IMR-90 (cell line): Measurements from ENCODE around the gene SEPHS1. TPM values are rescaled to one million over a fixed set of nuclear protein-coding genes. Genes with fewer than 3 reads are reported as not detected.
A peak's percentile ranks its signal among the peaks of the same experiment; 100 is the strongest.

Experiments used
- ATAC-seq: fragments of 200-7000 bp; cut with Tn5 transposase; 2 replicates; pipeline ENCODE4 v1.9.1; 2020; ENCODE audit warnings: low read depth, mild to moderate bottlenecking, moderate library complexity
- BruUV-seq: library from RNA; stranded (reverse); fragments of 400-500 nt; replicated peaks from 2 replicates; lab custom pipeline; 2021; lab: Mats Ljungman, UMichigan
- CTCF ChIA-PET: fragments of 300-600 bp; formaldehyde crosslinking; extraction: SDS; loops from one replicate; lab custom pipeline; 2021; ENCODE audit warnings: antibody characterized with exemption; lab: Yijun Ruan, JAX
- POLR2A ChIA-PET: fragments of 300-600 bp; sonication (Branson Sonifier 250); formaldehyde crosslinking; loops from one replicate; lab custom pipeline; 2022; ENCODE audit warnings: antibody characterized with exemption; ENCODE audit not compliant: unreplicated experiment; lab: Charles Lee
- DNase-seq: peaks from one replicate; pipeline ENCODE4 v3.0.0; 2013
- H2AFZ ChIP-seq: replicated peaks from 2 replicates; pipeline ENCODE3; 2013; ENCODE audit warnings: low read length, mild to moderate bottlenecking; ENCODE audit not compliant: poor library complexity
- H2AK5ac ChIP-seq: 2 replicates; pipeline ENCODE4 v1.6.1; 2013; ENCODE audit warnings: low read depth, low read length, inconsistent platforms
- H2AK9ac ChIP-seq: replicated peaks from 2 replicates; pipeline ENCODE3; 2013; ENCODE audit warnings: mild to moderate bottlenecking, low read depth, low read length, moderate library complexity; ENCODE audit not compliant: poor library complexity
- H2BK120ac ChIP-seq: 2 replicates; pipeline ENCODE4 v1.6.1; 2013; ENCODE audit warnings: low read depth, low read length, inconsistent platforms
- H2BK15ac ChIP-seq: 3 replicates; pipeline ENCODE4 v1.6.1; 2013; ENCODE audit warnings: low read depth, low read length, inconsistent platforms
- H2BK20ac ChIP-seq: 2 replicates; pipeline ENCODE4 v1.6.1; 2013; ENCODE audit warnings: low read depth, mild to moderate bottlenecking, inconsistent platforms, low read length, moderate library complexity
- H2BK5ac ChIP-seq: 2 replicates; pipeline ENCODE4 v1.6.1; 2013; ENCODE audit warnings: mild to moderate bottlenecking, low read depth, low read length, inconsistent platforms; ENCODE audit not compliant: poor library complexity, severe bottlenecking
- H3K14ac ChIP-seq: replicated peaks from 2 replicates; pipeline ENCODE4 v1.6.1; 2013; ENCODE audit warnings: low read depth, low read length, inconsistent platforms
- H3K18ac ChIP-seq: 2 replicates; pipeline ENCODE4 v1.6.1; 2013; ENCODE audit warnings: low read depth, low read length, control low read depth
- H3K23ac ChIP-seq: 2 replicates; pipeline ENCODE4 v1.6.1; 2013; ENCODE audit warnings: low read depth, low read length, inconsistent platforms
- H3K27ac ChIP-seq: 2 replicates; pipeline ENCODE4 v1.5.1; 2013; ENCODE audit warnings: mild to moderate bottlenecking, control low read depth, low read length; ENCODE audit not compliant: insufficient read depth
- H3K27me3 ChIP-seq: 2 replicates; pipeline ENCODE4 v1.6.1; 2013; ENCODE audit warnings: low read length; ENCODE audit not compliant: control insufficient read depth, insufficient read depth
- H3K36me3 ChIP-seq: 2 replicates; pipeline ENCODE4 v1.6.1; 2013; ENCODE audit warnings: low read length, mixed read lengths; ENCODE audit not compliant: control insufficient read depth, insufficient read depth
- H3K4ac ChIP-seq: 2 replicates; pipeline ENCODE4 v1.6.1; 2013; ENCODE audit warnings: low read depth, low read length, inconsistent platforms
- H3K4me1 ChIP-seq: 2 replicates; pipeline ENCODE4 v1.6.1; 2013; ENCODE audit warnings: low read length, mixed read lengths; ENCODE audit not compliant: control insufficient read depth, insufficient read depth
- H3K4me2 ChIP-seq: 2 replicates; pipeline ENCODE4 v1.6.1; 2013; ENCODE audit warnings: low read depth, mild to moderate bottlenecking, control low read depth, low read length, moderate library complexity
- H3K4me3 ChIP-seq: 2 replicates; pipeline ENCODE4 v1.5.1; 2013; ENCODE audit warnings: low read depth, mild to moderate bottlenecking, control low read depth, low read length, moderate library complexity; ENCODE audit not compliant: insufficient read depth
- H3K56ac ChIP-seq: 2 replicates; pipeline ENCODE4 v1.6.1; 2013; ENCODE audit warnings: low read length, inconsistent platforms; ENCODE audit not compliant: insufficient read depth; ENCODE audit errors: extremely low read depth
- H3K79me1 ChIP-seq, 2 experiments: 2 replicates each; pipeline ENCODE4 v1.6.1; 2013; ENCODE audit warnings: low read length in 2 of 2, inconsistent platforms in 1 of 2, low read depth in 1 of 2
- H3K9ac ChIP-seq: 2 replicates; pipeline ENCODE4 v1.6.1; 2013; ENCODE audit warnings: low read depth, low read length, control low read depth
- H3K9me1 ChIP-seq: 2 replicates; pipeline ENCODE4 v1.6.1; 2013; ENCODE audit warnings: low read length, inconsistent platforms; ENCODE audit not compliant: insufficient read depth
- H3K9me3 ChIP-seq: 2 replicates; pipeline ENCODE4 v1.6.1; 2013; ENCODE audit warnings: low read length; ENCODE audit not compliant: control insufficient read depth, insufficient read depth
- H4K20me1 ChIP-seq: 2 replicates; pipeline ENCODE4 v1.6.1; 2013; ENCODE audit warnings: low read length, inconsistent platforms; ENCODE audit not compliant: insufficient read depth
- H4K5ac ChIP-seq: 2 replicates; pipeline ENCODE4 v1.6.1; 2013; ENCODE audit warnings: mild to moderate bottlenecking, low read depth, low read length, control low read depth
- H4K8ac ChIP-seq, 2 experiments: 2 replicates each; pipeline ENCODE4 v1.6.1; 2013; ENCODE audit warnings: low read depth in 2 of 2, low read length in 2 of 2, control low read depth in 1 of 2, inconsistent platforms in 1 of 2
- H4K91ac ChIP-seq: 2 replicates; pipeline ENCODE4 v1.6.1; 2013; ENCODE audit warnings: low read depth, low read length, inconsistent platforms; ENCODE audit not compliant: insufficient read depth
- CHD1 ChIP-seq: IDR thresholded peaks from 2 replicates; pipeline ENCODE4 v1.6.1; 2012; ENCODE audit warnings: low read depth, low read length, improper control_type of control experiment
- RAD21 ChIP-seq: IDR thresholded peaks from 2 replicates; pipeline ENCODE4 v1.6.1; 2012; ENCODE audit warnings: low read length, improper control_type of control experiment
- SMC3 ChIP-seq: fragments of 150-350 bp; IDR thresholded peaks from 2 replicates; pipeline ENCODE4 v1.6.1; 2016; ENCODE audit warnings: low read depth, mild to moderate bottlenecking, antibody characterized with exemption, low read length, moderate library complexity
- WGBS, 2 experiments: methylation state at CpG; one replicate each; pipeline versions ENCODE4 v1.1.5 to v1.1.7; 2013; ENCODE audit warnings: missing lambda C conversion rate in 2 of 2; ENCODE audit not compliant: insufficient read length in 1 of 2; ENCODE audit errors: extremely low coverage in 2 of 2; 5-methylcytosine and 5-hydroxymethylcytosine counted together
- dilution Hi-C: fragments of 300-500 bp; cut with HindIII; formaldehyde crosslinking; loops from one replicate; pipeline ENCODE4 v1.14.3; 2018; ENCODE audit warnings: low sequenced_read_pairs; ENCODE audit not compliant: unreplicated experiment
- in situ Hi-C: fragments of 300-500 bp; cut with MboI; formaldehyde crosslinking; loops from 3 replicates; pipeline ENCODE4 v1.14.3; 2019; ENCODE audit warnings: low sequenced_read_pairs, inconsistent platforms, mixed read lengths
- intact Hi-C: fragments of 100-400 bp; cut with micrococcal nuclease; formaldehyde crosslinking; loops from 2 replicates; pipeline ENCODE4 v1.10.0; 2022
- polyA plus RNA-seq, 3 experiments: library from polyadenylated mRNA; depleted of rRNA; stranded (reverse); fragments of >200 nt; gene quantifications; 2 replicates each; pipeline ENCODE4 v1.2.3, GENCODE V29; 2012; ENCODE audit warnings: low replicate concordance in 1 of 3
- total RNA-seq: library from RNA; depleted of rRNA; stranded (reverse); fragments of >200 nt; gene quantifications from 2 replicates; pipeline ENCODE4 v1.2.3, GENCODE V29; 2012
- TF ChIP-seq, protein P1 (sequence below): conservative IDR thresholded peaks from 2 replicates; pipeline ENCODE4 v1.5.1; 2012; ENCODE audit warnings: mild to moderate bottlenecking, low read depth, low read length, improper control_type of control experiment

The SEPHS1 gene
- total and polyA plus RNA-seq, 2 of the 4 experiments (the other 2 are of a cell fraction): 39.4 to 69.4 TPM

DNA sequence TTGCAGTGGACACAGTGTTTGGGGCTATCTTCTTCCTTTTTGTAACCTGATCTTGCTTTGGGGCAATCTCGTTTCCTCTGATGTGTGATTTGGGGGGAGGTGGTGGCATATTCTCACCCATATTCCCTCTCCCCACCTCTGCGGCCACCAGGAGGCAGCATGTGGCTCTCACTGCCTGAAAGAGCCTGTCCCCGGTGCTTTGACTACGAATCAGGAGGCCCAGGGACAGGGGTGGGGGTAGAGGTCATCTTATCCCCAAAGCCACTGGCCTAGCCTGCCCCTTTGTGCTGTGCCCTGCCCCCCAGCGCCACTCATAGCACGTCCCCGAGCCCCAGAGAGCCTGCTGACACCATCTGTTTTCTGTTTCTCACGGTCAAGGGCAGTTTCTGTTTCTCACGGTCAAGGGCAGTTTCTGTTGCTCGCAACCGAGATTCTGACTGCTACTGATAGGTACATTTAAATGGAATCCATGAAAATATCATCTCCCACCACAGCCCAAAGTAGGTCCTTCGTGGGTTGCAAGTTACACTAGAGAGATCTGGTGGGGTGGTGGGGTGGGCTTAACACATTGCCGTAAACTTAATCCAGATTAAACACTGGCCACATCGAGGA, 76.4 kb downstream of the SEPHS1 start:
- H2AK9ac ChIP-seq: no peak overlapping the region
- no peak overlapping the region for H2BK15ac ChIP-seq
- peak; percentile 39; the same call in 1 of the 2 replicates for TF ChIP-seq RAD21
- no peak for TF ChIP-seq CHD1
- TF ChIP-seq SMC3: peak; percentile 29
- TF ChIP-seq, protein P1, sequence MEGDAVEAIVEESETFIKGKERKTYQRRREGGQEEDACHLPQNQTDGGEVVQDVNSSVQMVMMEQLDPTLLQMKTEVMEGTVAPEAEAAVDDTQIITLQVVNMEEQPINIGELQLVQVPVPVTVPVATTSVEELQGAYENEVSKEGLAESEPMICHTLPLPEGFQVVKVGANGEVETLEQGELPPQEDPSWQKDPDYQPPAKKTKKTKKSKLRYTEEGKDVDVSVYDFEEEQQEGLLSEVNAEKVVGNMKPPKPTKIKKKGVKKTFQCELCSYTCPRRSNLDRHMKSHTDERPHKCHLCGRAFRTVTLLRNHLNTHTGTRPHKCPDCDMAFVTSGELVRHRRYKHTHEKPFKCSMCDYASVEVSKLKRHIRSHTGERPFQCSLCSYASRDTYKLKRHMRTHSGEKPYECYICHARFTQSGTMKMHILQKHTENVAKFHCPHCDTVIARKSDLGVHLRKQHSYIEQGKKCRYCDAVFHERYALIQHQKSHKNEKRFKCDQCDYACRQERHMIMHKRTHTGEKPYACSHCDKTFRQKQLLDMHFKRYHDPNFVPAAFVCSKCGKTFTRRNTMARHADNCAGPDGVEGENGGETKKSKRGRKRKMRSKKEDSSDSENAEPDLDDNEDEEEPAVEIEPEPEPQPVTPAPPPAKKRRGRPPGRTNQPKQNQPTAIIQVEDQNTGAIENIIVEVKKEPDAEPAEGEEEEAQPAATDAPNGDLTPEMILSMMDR: peak; percentile 45
- H3K9me3 ChIP-seq: no peaks in the 10 kb centered on the region
- no peak overlapping the region for H3K9ac ChIP-seq
- DNase-seq (peak; percentile 22), ATAC-seq (peak; percentile 81)
- H2AK5ac ChIP-seq: no peak overlapping the region; the same call in 1 of the 2 replicates
- H3K36me3 ChIP-seq: no peaks in the 10 kb centered on the region
- peak overlapping the region; percentile 91 for H2AFZ ChIP-seq
- H2BK120ac ChIP-seq: no peak overlapping the region
- H3K14ac ChIP-seq: no peak overlapping the region
- peaks cover 3% of the 10 kb centered on the region for H3K9me1 ChIP-seq
- peak overlapping the region; percentile 59 for H3K4me2 ChIP-seq
- H4K91ac ChIP-seq: no peak overlapping the region
- no peak overlapping the region for H3K23ac ChIP-seq
- no peak overlapping the region for H3K27ac ChIP-seq
- H3K4me3 ChIP-seq: peak overlapping the region; percentile 35; the same call in 1 of the 2 replicates
- H4K8ac ChIP-seq: no peak overlapping the region
- in situ Hi-C loops (no loop called here), dilution Hi-C loops (no loop called here), intact Hi-C loops (no loop called here)
- H3K18ac ChIP-seq: no peak overlapping the region
- no peak overlapping the region for H2BK20ac ChIP-seq
- no peak overlapping the region for H4K5ac ChIP-seq
- no peaks in the 10 kb centered on the region for H3K27me3 ChIP-seq
- WGBS, 2 experiments: 0% methylated on average over 3 of the region's 14 CpGs; no CpG with 5 or more reads in 1 of the 2 experiments
- no TSS peak for BruUV-seq
- no peak overlapping the region for H3K56ac ChIP-seq
- H3K4ac ChIP-seq: no peak overlapping the region
- POLR2A ChIA-PET: no interaction called here
- H3K4me1 ChIP-seq: peaks cover 3% of the 10 kb centered on the region; the same call in 1 of the 2 replicates
- CTCF ChIA-PET: interaction anchor here (1.2 to 1.3 kb wide), 2 partner anchors 28 to 31 kb away, joined by 3 to 7 read pairs; no protein-coding TSS in a partner anchor
- H4K20me1 ChIP-seq: no peaks in the 10 kb centered on the region
- no peak overlapping the region for H2BK5ac ChIP-seq
- no peaks in the 10 kb centered on the region for H3K79me1 ChIP-seq
